PC-9 (cell line): Measurements from ENCODE around the gene AKAP14. TPM values are rescaled to one million over a fixed set of nuclear protein-coding genes. Genes with fewer than 3 reads are reported as not detected.

Experiments
- BruUV-seq: library from RNA; stranded (reverse); fragments of 400-500 nt; replicated peaks from 2 replicates; lab custom pipeline; 2021; lab: Mats Ljungman, UMichigan
- CTCF ChIA-PET: fragments of 300-600 bp; sonication (Branson Sonifier 250); formaldehyde crosslinking; loops from one replicate; lab custom pipeline; 2022; ENCODE audit warnings: antibody characterized with exemption; lab: Charles Lee
- POLR2A ChIA-PET: fragments of 300-600 bp; sonication (Branson Sonifier 250); formaldehyde crosslinking; loops from one replicate; lab custom pipeline; 2022; ENCODE audit warnings: antibody characterized with exemption; ENCODE audit not compliant: unreplicated experiment; lab: Charles Lee
- DNase-seq, 2 experiments: peaks; one replicate each; pipeline versions ENCODE4 v3.0.0 to v3.0.0-alpha.2; 2015 to 2022; ENCODE audit warnings: mixed read lengths in 1 of 2
- H2AFZ ChIP-seq: fragments of 200-600 bp; sonication (generic); 2 replicates; pipeline ENCODE4 v1.8.1; 2017; ENCODE audit warnings: antibody characterized with exemption
- H3F3A ChIP-seq: fragments of 200-600 bp; sonication (generic); 2 replicates; pipeline ENCODE4 v1.8.1; 2017; ENCODE audit warnings: antibody characterized with exemption, mild to moderate bottlenecking, low read depth; ENCODE audit not compliant: insufficient read depth
- H3K27ac ChIP-seq: fragments of 200-600 bp; sonication (generic); 2 replicates; pipeline ENCODE4 v1.6.1; 2016; ENCODE audit warnings: mixed run types
- H3K27me3 ChIP-seq: fragments of 200-600 bp; sonication (generic); 2 replicates; pipeline ENCODE4 v1.6.1; 2016; ENCODE audit warnings: low read depth, mixed run types; ENCODE audit not compliant: insufficient read depth
- H3K36me3 ChIP-seq: fragments of 200-600 bp; sonication (generic); 2 replicates; pipeline ENCODE4 v1.6.1; 2016; ENCODE audit warnings: low read depth, mixed run types
- H3K4me1 ChIP-seq: fragments of 200-600 bp; sonication (generic); replicated peaks from 2 replicates; pipeline ENCODE4 v1.6.1; 2016; ENCODE audit warnings: mixed run types; ENCODE audit not compliant: insufficient read depth
- H3K4me2 ChIP-seq: fragments of 200-600 bp; sonication (generic); 2 replicates; pipeline ENCODE4 v1.6.1; 2017; ENCODE audit warnings: mixed run types
- H3K4me3 ChIP-seq: fragments of 200-600 bp; sonication (generic); 2 replicates; pipeline ENCODE4 v1.6.1; 2016; ENCODE audit warnings: mixed run types
- H3K79me2 ChIP-seq: fragments of 200-600 bp; sonication (generic); 2 replicates; pipeline ENCODE4 v1.6.1; 2017; ENCODE audit warnings: low read depth, mixed run types
- H3K9me2 ChIP-seq: fragments of 200-600 bp; sonication (generic); 2 replicates; pipeline ENCODE4 v1.8.1; 2017; ENCODE audit warnings: mild to moderate bottlenecking; ENCODE audit not compliant: insufficient read depth
- H3K9me3 ChIP-seq: fragments of 200-600 bp; sonication (generic); 2 replicates; pipeline ENCODE4 v1.8.1; 2016; ENCODE audit warnings: low read depth; ENCODE audit not compliant: insufficient read depth
- H4K20me1 ChIP-seq: fragments of 200-600 bp; sonication (generic); 2 replicates; pipeline ENCODE4 v1.8.1; 2017; ENCODE audit not compliant: insufficient read depth
- EZH2 ChIP-seq: fragments of 200-600 bp; sonication (generic); IDR thresholded peaks from 2 replicates; pipeline ENCODE4 v1.8.0; 2017; ENCODE audit warnings: antibody characterized with exemption, low read depth
- intact Hi-C: fragments of 100-400 bp; cut with micrococcal nuclease; formaldehyde crosslinking; loops from one replicate; pipeline ENCODE4 v1.10.0; 2022; ENCODE audit not compliant: unreplicated experiment
- total RNA-seq: library from RNA; stranded (reverse); gene quantifications from 2 replicates; pipeline ENCODE4 v1.2.3, GENCODE V29; 2021
- TF ChIP-seq, protein P1 (sequence below): fragments of 200-600 bp; sonication (generic); conservative IDR thresholded peaks from 2 replicates; pipeline ENCODE4 v1.6.1; 2017; ENCODE audit warnings: mixed run types, antibody characterized with exemption, mild to moderate bottlenecking, moderate library complexity

Gene AKAP14
- total RNA-seq, 1 experiment from 2014 or later: 2.7 TPM

DNA sequence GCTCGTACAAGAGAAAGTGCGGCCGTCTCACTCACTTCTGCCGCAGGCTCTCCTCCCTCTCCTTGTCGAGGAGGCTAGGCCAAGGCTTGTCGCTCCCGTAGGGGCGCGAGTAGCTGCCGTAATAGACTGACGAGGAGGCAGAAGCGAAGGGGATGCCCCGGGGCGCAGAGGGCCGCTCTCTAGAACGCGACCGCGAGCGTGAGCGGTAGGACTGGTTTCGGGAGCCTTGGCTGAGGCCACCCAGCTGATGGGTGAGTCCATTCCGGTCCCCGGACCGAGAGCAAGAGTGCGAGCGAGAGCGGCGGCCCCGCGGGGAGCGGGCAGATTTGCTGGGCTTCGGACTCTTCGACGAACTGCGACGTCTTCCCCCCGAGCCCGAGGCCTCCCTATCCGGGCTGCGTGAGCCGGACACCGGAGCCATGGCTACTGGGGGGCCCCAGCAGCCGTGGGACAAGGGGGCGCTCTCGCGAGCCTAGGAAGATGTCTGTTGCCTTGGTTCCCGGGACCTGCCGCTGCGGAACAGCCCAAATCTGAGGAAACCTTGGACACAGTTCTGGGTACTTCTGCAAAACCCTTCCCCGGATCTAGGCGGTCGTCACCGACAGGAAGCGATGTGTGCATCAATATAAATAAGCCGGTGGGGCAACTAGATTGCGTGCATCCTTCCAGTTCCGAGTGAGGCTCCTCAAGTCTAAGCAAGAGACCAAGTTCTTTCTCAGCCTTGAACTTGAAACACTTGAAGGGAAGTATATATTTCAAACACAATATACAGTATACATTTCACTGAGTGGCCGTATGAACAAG is 47.7 kb downstream of the AKAP14 start, which contains the start of gene NKAP:
NKAP (minus strand) TSS at position 567 of the 804 bp plus-strand sequence; CDS start at position 421, 146 bp downstream.
- no peak for TF ChIP-seq EZH2
- TF ChIP-seq, protein P1, sequence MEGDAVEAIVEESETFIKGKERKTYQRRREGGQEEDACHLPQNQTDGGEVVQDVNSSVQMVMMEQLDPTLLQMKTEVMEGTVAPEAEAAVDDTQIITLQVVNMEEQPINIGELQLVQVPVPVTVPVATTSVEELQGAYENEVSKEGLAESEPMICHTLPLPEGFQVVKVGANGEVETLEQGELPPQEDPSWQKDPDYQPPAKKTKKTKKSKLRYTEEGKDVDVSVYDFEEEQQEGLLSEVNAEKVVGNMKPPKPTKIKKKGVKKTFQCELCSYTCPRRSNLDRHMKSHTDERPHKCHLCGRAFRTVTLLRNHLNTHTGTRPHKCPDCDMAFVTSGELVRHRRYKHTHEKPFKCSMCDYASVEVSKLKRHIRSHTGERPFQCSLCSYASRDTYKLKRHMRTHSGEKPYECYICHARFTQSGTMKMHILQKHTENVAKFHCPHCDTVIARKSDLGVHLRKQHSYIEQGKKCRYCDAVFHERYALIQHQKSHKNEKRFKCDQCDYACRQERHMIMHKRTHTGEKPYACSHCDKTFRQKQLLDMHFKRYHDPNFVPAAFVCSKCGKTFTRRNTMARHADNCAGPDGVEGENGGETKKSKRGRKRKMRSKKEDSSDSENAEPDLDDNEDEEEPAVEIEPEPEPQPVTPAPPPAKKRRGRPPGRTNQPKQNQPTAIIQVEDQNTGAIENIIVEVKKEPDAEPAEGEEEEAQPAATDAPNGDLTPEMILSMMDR: no peak; the same call in 1 of the 2 replicates
- CTCF ChIA-PET: interaction anchor here (0.5 to 0.8 kb wide), 3 partner anchors 57 to 215 kb away, joined by 3 to 6 read pairs (median 6); no protein-coding TSS in a partner anchor
- POLR2A ChIA-PET: interaction anchor here (0.7 kb wide), 1 partner anchor 452 kb away, joined by 3 read pairs; no protein-coding TSS in a partner anchor
- BruUV-seq: no TSS peak
- intact Hi-C loops: loop anchor here (5.0 kb wide), 2 partner anchors 56 to 331 kb away; no protein-coding TSS in a partner anchor
- Histone ChIP-seq H3K27ac (peak within 1 kb of the TSS; percentile 81), H3F3A (peaks cover 14% of the 10 kb centered on the region), H3K9me3 (no peaks in the 10 kb centered on the region), H3K36me3 (peaks cover 3% of the 10 kb centered on the region; the same call in 1 of the 2 replicates), H3K4me1 (peaks cover 17% of the 10 kb centered on the region), H3K4me3 (peak within 1 kb of the TSS; percentile 79), H4K20me1 (peaks cover 3% of the 10 kb centered on the region; the same call in 1 of the 2 replicates), H2AFZ (peak within 1 kb of the TSS; percentile 95), H3K79me2 (peaks cover 18% of the 10 kb centered on the region), H3K9me2 (no peaks in the 10 kb centered on the region), H3K4me2 (peak within 1 kb of the TSS; percentile 83), H3K27me3 (no peaks in the 10 kb centered on the region)
- peak; percentile 88 to 89 for DNase-seq

DNA sequence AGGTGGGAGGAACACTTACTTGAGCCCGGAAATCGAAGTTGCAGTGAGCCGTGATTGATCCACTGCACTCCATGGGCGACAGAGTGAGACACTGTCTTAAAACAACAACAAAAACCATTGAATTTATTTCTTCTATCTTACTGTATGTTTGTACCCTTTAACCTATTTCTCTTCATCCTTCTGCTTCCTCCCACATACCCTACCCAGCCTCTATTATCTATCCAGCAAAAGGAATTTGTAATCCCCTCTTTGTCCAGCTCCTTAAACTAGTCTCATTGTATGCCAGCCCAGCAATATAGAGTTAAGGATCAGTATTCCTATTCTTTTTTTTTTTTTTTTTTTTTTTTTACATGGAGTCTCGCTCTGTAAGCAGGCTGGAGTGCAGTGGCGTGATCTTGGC is 49.8 kb downstream of the AKAP14 start:
- no peak overlapping the region for H3K4me2 ChIP-seq
- intact Hi-C loops: no loop called here
- no peak overlapping the region for H3K27ac ChIP-seq
- DNase-seq: no peak
- H3K4me3 ChIP-seq: no peak overlapping the region
- peaks cover 17% of the 10 kb centered on the region for H3K4me1 ChIP-seq
- H3K27me3 ChIP-seq: no peaks in the 10 kb centered on the region
- peaks cover 18% of the 10 kb centered on the region for H3K79me2 ChIP-seq
- POLR2A ChIA-PET: no interaction called here
- H3F3A ChIP-seq: peaks cover 14% of the 10 kb centered on the region
- no TSS peak for BruUV-seq
- no peak for TF ChIP-seq EZH2
- TF ChIP-seq, protein P1: no peak
- no peak overlapping the region for H2AFZ ChIP-seq
- no peaks in the 10 kb centered on the region for H3K9me3 ChIP-seq
- H3K9me2 ChIP-seq: no peaks in the 10 kb centered on the region
- peaks cover 3% of the 10 kb centered on the region; the same call in 1 of the 2 replicates for H4K20me1 ChIP-seq
- H3K36me3 ChIP-seq: no peaks in the 10 kb centered on the region
- CTCF ChIA-PET: no interaction called here

DNA sequence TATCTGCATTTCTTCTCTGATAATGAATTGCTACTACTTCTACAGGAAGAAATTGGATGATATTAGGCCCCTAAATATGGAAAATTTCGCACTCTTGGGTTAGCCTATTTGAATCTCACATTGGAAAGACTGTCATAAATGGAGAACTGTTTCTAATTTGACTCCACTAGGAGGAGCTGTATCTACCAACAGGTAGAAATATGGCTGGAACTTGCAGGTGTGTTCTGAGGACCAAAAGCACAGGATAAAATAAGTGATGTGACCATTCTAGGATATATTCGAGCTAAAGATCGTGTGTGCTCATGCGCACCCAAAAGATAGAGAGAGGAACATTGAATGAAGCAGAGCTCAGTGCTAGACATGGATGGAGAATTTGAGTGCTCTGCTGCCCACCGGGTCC is 52.7 kb downstream of the AKAP14 start:
- Histone ChIP-seq H3K27ac (no peak overlapping the region), H3F3A (peaks cover 1% of the 10 kb centered on the region; the same call in 1 of the 2 replicates), H2AFZ (no peak overlapping the region), H3K4me1 (peaks cover 6% of the 10 kb centered on the region; the same call in 1 of the 2 replicates), H4K20me1 (no peaks in the 10 kb centered on the region), H3K4me3 (no peak overlapping the region), H3K36me3 (no peaks in the 10 kb centered on the region), H3K27me3 (0 out of 2 replicates have a peak, but pooled peaks cover 8% of the 10 kb centered on the region), H3K9me3 (no peaks in the 10 kb centered on the region), H3K4me2 (no peak overlapping the region), H3K9me2 (no peaks in the 10 kb centered on the region), H3K79me2 (no peaks in the 10 kb centered on the region)
- CTCF ChIA-PET: interaction anchor here (0.5 to 0.6 kb wide), 2 partner anchors 57 to 810 kb away, joined by 3 read pairs; no protein-coding TSS in a partner anchor
- TF ChIP-seq EZH2: no peak
- TF ChIP-seq, protein P1: peak; percentile 32; the same call in 1 of the 2 replicates
- DNase-seq: no peak
- POLR2A ChIA-PET: no interaction called here
- intact Hi-C loops: no loop called here
- no TSS peak for BruUV-seq
